ENCODE data around the gene COL15A1.

The COL15A1 gene

DNA sequence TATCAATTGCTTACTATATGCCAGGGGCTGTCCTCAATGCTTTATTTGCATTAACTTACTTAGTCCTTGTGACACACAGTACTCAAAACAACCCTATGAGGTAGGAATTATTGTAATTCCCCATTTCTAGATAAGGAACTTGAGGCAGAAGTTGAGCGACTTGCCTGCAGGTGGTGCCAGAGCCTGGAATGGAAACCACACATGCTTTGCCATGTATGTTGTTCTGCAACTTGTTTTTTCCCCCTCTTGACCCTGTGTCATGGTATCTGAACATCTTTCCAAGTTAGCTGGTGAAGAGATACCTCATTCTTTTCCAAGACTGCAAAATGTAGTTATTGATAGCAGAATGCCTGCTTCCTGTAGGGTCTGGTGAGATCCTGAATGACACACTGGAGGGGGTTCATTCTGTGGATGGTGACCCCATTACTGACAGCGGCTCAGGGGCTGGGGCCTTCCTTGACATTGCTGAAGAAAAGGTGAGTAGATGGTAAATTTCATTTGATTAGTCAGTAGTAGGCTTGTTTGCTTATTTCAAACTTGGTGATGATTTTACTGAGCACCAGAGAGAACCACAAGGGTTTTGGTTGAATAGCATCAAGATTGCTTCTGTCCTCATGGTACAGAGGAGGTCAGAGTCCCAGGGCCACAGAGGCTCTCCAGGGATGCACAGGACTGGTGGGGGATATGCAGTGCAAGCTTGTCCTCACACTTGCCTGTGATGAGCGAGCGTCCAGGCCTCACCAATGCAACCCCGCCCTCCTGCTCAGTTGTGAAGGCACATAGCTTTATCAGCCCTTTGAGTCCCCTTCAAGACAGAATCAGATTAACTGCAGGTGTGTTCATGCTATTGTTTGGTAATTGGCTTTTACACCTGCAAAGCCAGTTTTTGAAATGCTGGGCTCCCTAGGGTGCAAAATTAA is 57.0 kb downstream of the COL15A1 start:
- Histone ChIP-seq H3K4me2 (ENCODE audit: low read depth, low read length, poor library complexity, severe bottlenecking) (peak overlapping the region; percentile 9), H4K20me1 (ENCODE audit: insufficient read depth, low read length, poor library complexity, severe bottlenecking) (no peaks in the 10 kb centered on the region), H3K27me3 (ENCODE audit: insufficient read depth, low read length, poor library complexity, severe bottlenecking) (no peaks in the 10 kb centered on the region), H3K79me2 (ENCODE audit: insufficient read depth, low read length) (no peaks in the 10 kb centered on the region), H3K4me3 (ENCODE audit: low read length, poor library complexity, severe bottlenecking) (no peak overlapping the region), H3K9me2 (replicated peaks; ENCODE audit: low read depth, low read length) (no peaks in the 10 kb centered on the region), H3K9ac (ENCODE audit: low read depth, low read length, poor library complexity, severe bottlenecking) (no peak overlapping the region), H3K4me1 (ENCODE audit: insufficient read depth, low read length, poor library complexity, severe bottlenecking) (peaks cover 16% of the 10 kb centered on the region), H3K36me3 (ENCODE audit: insufficient read depth, low read length) (no peaks in the 10 kb centered on the region), H3K9me3 (ENCODE audit: insufficient read depth, low read depth, low read length) (no peaks in the 10 kb centered on the region), H2AFZ (ENCODE audit: low read length) (no peak overlapping the region), H3F3A (ENCODE audit: low read depth) (no peaks in the 10 kb centered on the region)
- no peak for TF ChIP-seq EZH2phosphoT487 (IDR thresholded peaks at IDR 0.05; ENCODE audit: borderline replicate concordance)
- TF ChIP-seq, protein P1, sequence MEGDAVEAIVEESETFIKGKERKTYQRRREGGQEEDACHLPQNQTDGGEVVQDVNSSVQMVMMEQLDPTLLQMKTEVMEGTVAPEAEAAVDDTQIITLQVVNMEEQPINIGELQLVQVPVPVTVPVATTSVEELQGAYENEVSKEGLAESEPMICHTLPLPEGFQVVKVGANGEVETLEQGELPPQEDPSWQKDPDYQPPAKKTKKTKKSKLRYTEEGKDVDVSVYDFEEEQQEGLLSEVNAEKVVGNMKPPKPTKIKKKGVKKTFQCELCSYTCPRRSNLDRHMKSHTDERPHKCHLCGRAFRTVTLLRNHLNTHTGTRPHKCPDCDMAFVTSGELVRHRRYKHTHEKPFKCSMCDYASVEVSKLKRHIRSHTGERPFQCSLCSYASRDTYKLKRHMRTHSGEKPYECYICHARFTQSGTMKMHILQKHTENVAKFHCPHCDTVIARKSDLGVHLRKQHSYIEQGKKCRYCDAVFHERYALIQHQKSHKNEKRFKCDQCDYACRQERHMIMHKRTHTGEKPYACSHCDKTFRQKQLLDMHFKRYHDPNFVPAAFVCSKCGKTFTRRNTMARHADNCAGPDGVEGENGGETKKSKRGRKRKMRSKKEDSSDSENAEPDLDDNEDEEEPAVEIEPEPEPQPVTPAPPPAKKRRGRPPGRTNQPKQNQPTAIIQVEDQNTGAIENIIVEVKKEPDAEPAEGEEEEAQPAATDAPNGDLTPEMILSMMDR (conservative IDR thresholded peaks at IDR 0.05; ENCODE audit: low read length), result peak; percentile 92

DNA sequence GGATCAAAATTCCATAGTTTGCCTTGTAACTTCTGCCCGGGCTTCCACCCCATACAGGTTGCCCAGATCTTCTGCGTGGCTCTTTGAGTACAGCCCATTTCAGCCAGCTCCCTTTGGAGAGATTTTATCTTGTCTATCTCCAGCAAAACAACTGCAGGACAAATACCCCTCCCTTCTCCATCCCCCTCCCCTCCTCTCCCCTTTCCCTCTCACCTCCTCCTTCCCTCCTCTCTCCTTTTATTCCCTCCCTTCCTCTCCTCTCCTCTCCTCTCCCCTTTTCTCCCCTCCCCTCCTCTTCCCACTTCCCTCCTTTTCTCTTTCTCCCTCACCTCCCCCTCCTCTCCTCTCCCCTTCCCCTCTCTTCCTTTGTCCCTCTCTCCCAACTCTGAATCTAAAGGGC is 58.2 kb downstream of the COL15A1 start:
- Histone ChIP-seq H3F3A (ENCODE audit: low read depth) (no peaks in the 10 kb centered on the region), H3K4me3 (ENCODE audit: low read length, poor library complexity, severe bottlenecking) (no peak overlapping the region), H3K27me3 (ENCODE audit: insufficient read depth, low read length, poor library complexity, severe bottlenecking) (no peaks in the 10 kb centered on the region), H3K9me3 (ENCODE audit: insufficient read depth, low read depth, low read length) (no peaks in the 10 kb centered on the region), H3K79me2 (ENCODE audit: insufficient read depth, low read length) (no peaks in the 10 kb centered on the region), H3K9me2 (replicated peaks; ENCODE audit: low read depth, low read length) (no peaks in the 10 kb centered on the region), H3K4me2 (ENCODE audit: low read depth, low read length, poor library complexity, severe bottlenecking) (no peak overlapping the region), H3K4me1 (ENCODE audit: insufficient read depth, low read length, poor library complexity, severe bottlenecking) (peaks cover 16% of the 10 kb centered on the region), H3K36me3 (ENCODE audit: insufficient read depth, low read length) (no peaks in the 10 kb centered on the region), H2AFZ (ENCODE audit: low read length) (no peak overlapping the region), H4K20me1 (ENCODE audit: insufficient read depth, low read length, poor library complexity, severe bottlenecking) (no peaks in the 10 kb centered on the region), H3K9ac (ENCODE audit: low read depth, low read length, poor library complexity, severe bottlenecking) (no peak overlapping the region)
- TF ChIP-seq EZH2phosphoT487 (IDR thresholded peaks at IDR 0.05; ENCODE audit: borderline replicate concordance), result no peak
- TF ChIP-seq, protein P1 (conservative IDR thresholded peaks at IDR 0.05; ENCODE audit: low read length), result no peak

DNA sequence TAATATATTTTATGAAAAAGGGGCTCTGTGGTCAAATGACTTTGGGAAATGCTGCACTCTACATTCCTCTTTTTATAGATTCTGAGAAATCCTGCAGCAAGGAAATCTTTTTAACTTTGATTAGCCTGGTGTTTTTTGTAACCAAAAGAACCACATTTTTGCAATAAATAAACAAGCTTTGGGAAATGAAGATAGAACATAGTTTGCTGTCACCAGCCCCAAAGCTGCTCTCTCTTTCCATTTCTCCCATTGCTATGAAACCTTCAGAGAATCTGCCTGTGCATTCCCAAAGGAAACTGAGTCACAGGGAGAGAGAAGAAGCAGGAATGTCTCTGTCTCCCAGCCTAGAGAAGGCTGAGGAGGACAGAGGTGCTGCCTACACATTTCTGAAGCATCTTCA is 59.0 kb downstream of the COL15A1 start:
- Histone ChIP-seq H3K4me3 (ENCODE audit: low read length, poor library complexity, severe bottlenecking) (no peak overlapping the region), H3K79me2 (ENCODE audit: insufficient read depth, low read length) (no peaks in the 10 kb centered on the region), H3K27me3 (ENCODE audit: insufficient read depth, low read length, poor library complexity, severe bottlenecking) (no peaks in the 10 kb centered on the region), H3K36me3 (ENCODE audit: insufficient read depth, low read length) (no peaks in the 10 kb centered on the region), H3K9me3 (ENCODE audit: insufficient read depth, low read depth, low read length) (no peaks in the 10 kb centered on the region), H3K9me2 (replicated peaks; ENCODE audit: low read depth, low read length) (no peaks in the 10 kb centered on the region), H3K9ac (ENCODE audit: low read depth, low read length, poor library complexity, severe bottlenecking) (no peak overlapping the region), H3F3A (ENCODE audit: low read depth) (no peaks in the 10 kb centered on the region), H4K20me1 (ENCODE audit: insufficient read depth, low read length, poor library complexity, severe bottlenecking) (no peaks in the 10 kb centered on the region), H3K4me2 (ENCODE audit: low read depth, low read length, poor library complexity, severe bottlenecking) (no peak overlapping the region), H2AFZ (ENCODE audit: low read length) (no peak overlapping the region), H3K4me1 (ENCODE audit: insufficient read depth, low read length, poor library complexity, severe bottlenecking) (peaks cover 16% of the 10 kb centered on the region)
- TF ChIP-seq, protein P1 (conservative IDR thresholded peaks at IDR 0.05; ENCODE audit: low read length), result no peak
- TF ChIP-seq EZH2phosphoT487 (IDR thresholded peaks at IDR 0.05; ENCODE audit: borderline replicate concordance), result no peak
